Amygdala (tissue), 56 donors: ENCODE measurements around the gene NCOA1.
A peak's percentile ranks its signal among the peaks of the same experiment; 100 is the strongest.

Source experiments
- DNase-seq, 56 donors: peaks; one replicate each; lab custom pipeline; 2025; lab: John Stamatoyannopoulos, UW

Gene NCOA1

GRCh38 chr2:24620936-24621335, 129.9 kb downstream of the NCOA1 start:
- no peak for DNase-seq

DNA sequence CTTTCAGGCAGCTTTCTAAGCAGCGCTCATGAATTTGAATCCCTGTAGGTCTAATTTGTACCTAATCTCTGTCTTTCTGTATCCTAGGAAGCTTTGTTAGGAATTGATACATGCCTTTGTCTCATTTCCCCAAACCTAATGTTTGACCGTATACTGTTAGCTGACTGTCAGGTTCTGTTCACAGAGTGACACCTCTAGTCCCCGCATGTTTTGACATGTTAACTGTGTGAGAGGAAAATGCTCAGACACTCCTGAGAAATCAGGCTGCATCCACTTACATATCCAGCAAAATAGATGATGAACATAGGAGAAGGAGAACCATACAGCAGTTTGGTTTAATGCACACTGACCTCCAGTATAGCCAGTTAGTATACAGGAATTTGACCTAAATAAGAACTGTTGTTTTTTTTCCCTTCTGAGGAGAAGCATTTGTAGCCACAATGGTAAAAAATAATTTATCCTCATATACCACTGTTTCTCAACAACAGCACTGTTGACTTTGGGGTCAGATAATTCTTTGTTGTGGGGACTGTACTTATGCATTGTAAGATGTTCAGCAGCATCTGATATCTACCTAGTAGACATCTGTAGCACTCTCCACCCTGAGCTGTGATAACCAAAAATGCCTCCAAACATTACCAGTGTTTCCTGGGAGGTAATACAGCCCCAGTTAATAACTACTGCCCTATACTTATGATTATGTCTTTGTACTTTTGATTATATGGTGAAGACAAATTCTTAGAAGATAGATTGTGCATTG, 130.9 kb downstream of the NCOA1 start:
- DNase-seq: no peak

DNA sequence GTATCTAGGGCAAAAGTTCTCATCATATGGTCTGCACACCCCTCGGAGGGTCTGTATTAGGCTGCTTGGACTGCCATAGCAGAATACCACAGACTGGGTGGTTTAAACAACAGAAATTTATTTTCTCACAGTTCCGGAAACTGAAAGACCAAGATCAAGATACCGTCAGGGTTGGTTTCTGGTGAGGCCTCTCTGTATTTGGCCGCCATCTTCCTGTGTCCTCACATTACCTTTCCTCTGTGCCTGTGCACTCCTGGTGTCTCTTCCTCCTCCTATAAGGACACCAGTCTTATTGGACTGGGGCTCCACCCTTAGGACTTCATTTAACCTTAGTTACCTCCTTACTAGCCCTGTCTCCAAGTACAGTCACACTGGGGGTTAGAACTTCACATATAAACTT, 132.5 kb downstream of the NCOA1 start:
- DNase-seq: no peak

DNA sequence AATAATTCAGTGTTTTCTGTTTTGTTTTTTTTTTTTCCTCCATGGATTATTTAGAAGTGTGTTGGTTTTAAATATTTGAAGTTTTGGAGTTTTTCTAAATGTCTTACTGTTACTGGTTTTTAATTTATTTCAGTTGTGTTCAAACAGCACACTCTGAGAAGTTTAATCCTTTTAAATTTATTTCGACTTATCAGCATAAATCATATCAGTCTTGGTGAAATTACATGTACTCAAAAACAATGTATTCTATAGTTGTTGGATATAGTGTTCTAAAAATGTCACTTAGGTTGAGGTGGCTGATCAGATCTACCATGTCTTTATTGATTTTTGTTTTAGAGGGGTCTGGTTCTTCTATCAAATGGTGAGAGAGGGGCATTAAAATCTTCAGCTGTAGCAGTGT, 134.7 kb downstream of the NCOA1 start:
- DNase-seq: no peak

- no peak for DNase-seq
These were observed 135.1 kb downstream of the NCOA1 start for GRCh38 chr2:24626131-24626530.

DNA sequence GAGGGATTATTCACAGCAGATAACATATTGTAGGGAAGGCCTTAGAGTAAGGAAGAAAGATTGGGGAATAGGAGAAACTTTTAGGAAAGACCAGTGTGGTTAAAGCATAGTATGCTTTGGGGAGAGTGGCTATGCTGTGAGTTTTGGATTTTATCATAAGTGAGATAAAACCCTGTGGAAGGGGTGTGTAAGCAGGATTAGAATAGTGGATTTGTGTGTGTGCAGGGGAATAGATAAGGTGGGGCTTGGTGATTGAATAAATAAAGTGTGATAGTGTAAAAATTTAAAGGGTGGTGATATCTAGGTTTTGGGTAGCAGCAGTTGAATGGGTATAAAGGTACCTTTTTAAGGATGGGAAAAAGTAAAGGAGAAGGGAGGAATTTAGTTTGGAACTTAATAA, 137.7 kb downstream of the NCOA1 start:
- no peak for DNase-seq

DNA sequence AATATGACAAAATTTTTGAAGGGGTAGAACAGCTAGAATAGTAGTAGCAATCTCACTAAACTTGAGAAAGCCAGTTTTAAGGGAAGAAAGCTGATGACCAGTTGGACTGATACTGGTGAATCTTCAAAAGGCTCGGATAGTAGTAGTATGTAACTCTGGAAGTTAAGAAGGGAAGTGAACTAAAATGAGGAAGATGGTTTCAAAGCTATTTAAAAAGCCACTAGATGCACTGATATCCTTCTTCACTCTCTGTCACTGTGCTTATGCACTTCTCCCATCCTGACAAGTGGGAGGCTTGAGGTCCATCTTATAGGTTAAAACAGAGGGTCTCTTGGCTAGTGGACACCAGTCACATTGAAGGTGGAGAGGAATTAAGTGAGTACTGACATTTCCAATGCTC, 141.1 kb downstream of the NCOA1 start:
- DNase-seq: no peak

- DNase-seq: peak in 1 of 56 donors; percentile 0
These were observed 144.1 kb downstream of the NCOA1 start for GRCh38 chr2:24635181-24635580.

DNA sequence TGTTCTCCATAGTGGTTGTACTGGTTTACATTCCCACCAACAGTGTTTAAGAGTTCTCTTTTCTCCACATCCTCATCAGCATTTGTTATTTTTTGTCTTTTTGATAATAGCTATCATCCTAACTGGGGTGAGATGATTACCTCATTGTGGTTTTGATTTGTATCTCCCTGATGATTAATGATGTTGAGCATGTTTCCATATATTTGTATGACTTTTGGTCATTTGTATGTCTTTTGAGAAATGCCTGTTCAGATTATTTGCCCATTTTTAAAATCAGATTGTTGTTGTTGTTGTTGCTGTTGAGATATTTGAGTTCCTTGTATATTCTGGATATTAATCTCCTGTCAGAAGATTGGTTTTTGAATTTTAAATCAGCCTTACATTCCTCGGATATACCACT, 147.5 kb downstream of the NCOA1 start:
- DNase-seq: no peak

GRCh38 chr2:24642351-24642750, 151.3 kb downstream of the NCOA1 start:
- DNase-seq: no peak

DNA sequence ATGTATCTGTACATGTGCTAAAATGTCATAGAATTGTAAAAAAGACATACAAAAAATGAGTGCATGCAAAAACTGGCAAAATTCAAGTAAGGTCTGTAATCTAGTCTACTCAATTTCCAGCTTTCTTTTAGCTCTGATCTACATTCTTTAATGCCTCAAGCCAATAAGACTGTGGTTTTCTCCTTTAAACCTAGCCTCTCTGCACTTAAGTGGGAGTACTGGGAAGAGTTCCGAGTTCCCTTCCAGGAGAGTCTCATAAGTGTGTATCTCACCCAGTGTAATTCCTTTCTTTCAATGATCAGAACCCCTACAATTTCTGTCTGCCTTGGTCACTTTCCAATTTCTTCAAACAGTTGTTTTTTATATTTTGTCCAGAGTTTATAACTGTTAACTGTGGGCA, 152.0 kb downstream of the NCOA1 start:
- DNase-seq: no peak

- DNase-seq: no peak
These were observed 153.0 kb downstream of the NCOA1 start for GRCh38 chr2:24644032-24644431.

GRCh38 chr2:24650997-24651642, 160.1 kb downstream of the NCOA1 start:
- DNase-seq: no peak

DNA sequence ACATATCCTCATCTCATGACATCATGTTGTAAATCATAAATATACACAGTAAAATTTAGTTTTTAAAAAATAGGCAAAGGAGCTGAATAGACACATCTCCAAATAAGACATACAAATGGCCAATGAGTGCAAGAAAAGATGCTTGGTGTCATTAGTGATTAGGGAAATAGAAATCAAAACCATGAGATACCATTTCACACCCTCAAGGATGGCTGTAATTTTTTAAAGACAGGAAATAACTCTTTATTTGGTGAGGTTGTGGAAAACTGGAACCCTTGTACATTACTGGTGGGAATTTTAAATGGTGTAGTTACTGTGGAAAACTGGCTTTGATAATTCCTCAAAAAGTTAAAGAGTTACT, 160.6 kb downstream of the NCOA1 start:
- no peak for DNase-seq

GRCh38 chr2:24652265-24653182, 161.5 kb downstream of the NCOA1 start:
- peak in 1 of 56 donors; percentile 0 for DNase-seq

DNA sequence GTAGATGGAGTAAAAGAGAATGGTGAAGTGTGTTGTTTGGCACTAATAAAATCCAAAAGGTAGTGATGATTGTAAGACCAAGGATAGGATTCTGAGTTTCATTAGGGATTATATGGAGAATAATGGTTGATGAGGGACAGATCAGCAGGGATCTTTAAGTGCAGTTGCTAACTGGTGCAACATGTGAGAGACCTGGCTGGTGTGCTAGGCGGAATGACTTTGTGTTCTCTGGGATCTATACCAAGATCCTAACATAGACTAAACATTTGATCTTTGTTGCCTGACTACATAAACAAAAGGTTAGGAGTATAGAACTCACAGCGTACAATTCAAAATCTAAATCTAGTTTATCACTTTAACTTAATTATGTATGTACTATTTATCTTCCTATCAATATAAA, 166.8 kb downstream of the NCOA1 start:
- no peak for DNase-seq

GRCh38 chr2:24658531-24659202, 167.6 kb downstream of the NCOA1 start:
- DNase-seq: no peak

DNA sequence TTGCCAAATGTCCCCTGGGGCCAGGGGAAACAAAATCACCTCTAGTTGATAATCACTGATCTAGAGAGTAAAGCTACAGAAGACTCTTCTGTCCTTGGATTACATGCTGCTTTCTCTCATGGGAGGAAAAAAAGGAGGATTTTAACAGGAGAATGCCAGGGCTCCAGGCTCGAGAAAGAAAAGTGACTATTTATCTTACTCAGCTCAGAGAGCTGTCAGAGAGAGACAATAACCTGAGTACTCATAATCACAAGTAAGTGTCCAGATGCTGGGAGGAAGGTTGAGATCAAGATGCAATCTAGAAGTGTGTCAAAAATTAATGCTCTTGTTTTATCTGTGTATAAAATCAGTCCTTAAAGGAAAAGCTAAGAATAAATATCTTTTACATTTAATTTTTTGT, 168.8 kb downstream of the NCOA1 start:
- DNase-seq: no peak

DNA sequence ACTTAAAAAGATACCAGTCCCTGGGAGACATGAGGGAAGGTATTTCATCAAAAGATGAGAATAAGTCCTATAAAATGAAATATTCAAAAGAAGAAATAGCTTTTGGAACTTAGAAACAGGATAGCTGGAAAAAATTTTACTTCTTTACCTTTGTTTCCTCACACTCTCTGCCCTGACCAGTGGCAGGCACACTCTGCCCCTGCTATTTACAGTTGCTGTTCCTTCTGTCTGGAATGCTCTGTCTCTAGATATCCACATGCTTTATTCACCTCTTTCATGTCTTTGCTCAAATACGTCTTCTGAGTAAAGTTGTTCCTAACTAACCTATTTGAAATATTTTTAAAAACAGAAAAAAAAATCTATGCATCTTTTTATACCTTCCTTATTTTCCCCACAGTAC, 176.5 kb downstream of the NCOA1 start:
- no peak for DNase-seq

DNA sequence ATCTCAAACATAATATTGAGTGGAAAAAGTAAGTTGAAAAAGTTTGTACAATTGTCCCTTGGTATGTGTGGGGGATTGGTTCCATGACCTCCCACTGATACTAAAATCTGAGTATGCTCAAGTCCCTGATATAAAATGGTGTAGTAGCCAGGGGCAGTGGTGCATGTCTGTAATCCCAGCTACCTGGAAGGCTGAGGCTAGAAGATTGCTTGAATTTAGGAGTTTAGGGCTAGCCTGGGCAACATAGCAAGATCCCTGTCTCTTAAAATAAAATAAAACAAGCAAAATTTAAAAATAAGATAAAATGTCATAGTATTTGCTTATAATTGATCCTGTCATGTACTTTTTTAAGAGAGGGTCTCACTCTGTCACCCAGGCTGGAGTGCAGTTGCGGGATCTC, 180.2 kb downstream of the NCOA1 start:
- DNase-seq: no peak

DNA sequence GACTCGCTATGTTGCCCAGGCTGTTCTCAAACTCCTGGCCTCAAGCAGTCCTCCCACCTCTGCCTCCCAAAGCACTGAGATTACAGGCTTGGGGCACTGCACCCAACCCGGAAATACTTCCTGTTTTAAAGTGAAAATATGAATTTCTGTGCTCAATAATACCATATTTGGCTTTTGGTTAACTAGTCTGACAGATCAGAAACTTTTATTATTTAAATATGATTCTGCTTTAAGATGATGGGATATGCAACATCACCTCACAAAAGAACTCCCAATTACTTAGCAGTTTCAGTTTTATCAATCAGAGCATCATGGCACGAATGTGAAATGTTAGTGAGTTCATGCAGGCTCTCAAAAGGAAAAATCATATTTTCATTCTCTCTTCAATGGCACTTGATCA, 181.5 kb downstream of the NCOA1 start:
- no peak for DNase-seq
